H1 (cell line): ENCODE data around the gene PATJ. TPM values are rescaled to one million over a fixed set of nuclear protein-coding genes. Genes with fewer than 3 reads are reported as not detected.

Experiments used
- CTCF ChIA-PET: fragments of 300-600 bp; sonication (Branson Sonifier 250); formaldehyde crosslinking; loops from one replicate; lab custom pipeline; 2021; ENCODE audit not compliant: partially characterized antibody; lab: Charles Lee
- POLR2A ChIA-PET: fragments of 300-600 bp; sonication (Branson Sonifier 250); formaldehyde crosslinking; loops from one replicate; lab custom pipeline; 2021; ENCODE audit warnings: inconsistent platforms; ENCODE audit not compliant: partially characterized antibody; lab: Charles Lee
- DNase-seq, 2 experiments: peaks; one replicate each; pipeline versions ENCODE4 v3.0.0 to v3.0.0-alpha.2; 2010 to 2022; ENCODE audit warnings: low spot score in 2 of 2, low read depth in 1 of 2, mixed read lengths in 1 of 2
- FAIRE-seq: peaks from 2 replicates; lab custom pipeline; 2011; peaks lifted over from hg19 to GRCh38; lab: Jason Lieb, UNC
- H2AFZ ChIP-seq: 2 replicates; pipeline ENCODE4 v1.8.1; 2012; ENCODE audit warnings: low read length, inconsistent platforms
- H2AK5ac ChIP-seq: 2 replicates; pipeline ENCODE4 v1.6.1; 2013; ENCODE audit warnings: low read depth, low read length
- H2BK120ac ChIP-seq: replicated peaks from 2 replicates; pipeline ENCODE3; 2013; ENCODE audit warnings: low read depth, low read length, inconsistent platforms
- H2BK12ac ChIP-seq: 2 replicates; pipeline ENCODE4 v1.6.1; 2013; ENCODE audit warnings: low read depth, low read length
- H2BK15ac ChIP-seq: 2 replicates; pipeline ENCODE4 v1.6.1; 2013; ENCODE audit warnings: low read length
- H2BK20ac ChIP-seq: 2 replicates; pipeline ENCODE4 v1.6.1; 2013; ENCODE audit warnings: low read length
- H2BK5ac ChIP-seq: 2 replicates; pipeline ENCODE4 v1.6.1; 2013; ENCODE audit warnings: low read depth, low read length
- H3K14ac ChIP-seq: 2 replicates; pipeline ENCODE4 v1.6.1; 2013; ENCODE audit warnings: inconsistent platforms; ENCODE audit not compliant: insufficient read length
- H3K18ac ChIP-seq: 2 replicates; pipeline ENCODE4 v1.6.1; 2013; ENCODE audit warnings: low read length; ENCODE audit errors: extremely low read depth
- H3K23ac ChIP-seq: 2 replicates; pipeline ENCODE4 v1.6.1; 2013; ENCODE audit warnings: inconsistent platforms; ENCODE audit not compliant: insufficient read length
- H3K23me2 ChIP-seq: 2 replicates; pipeline ENCODE4 v1.6.1; 2013; ENCODE audit warnings: low read depth, low read length
- H3K27ac ChIP-seq: 2 replicates; pipeline ENCODE4 v1.6.1; 2011; ENCODE audit warnings: low read depth, low read length, inconsistent platforms
- H3K27me3 ChIP-seq, 4 experiments: replicated peaks in 1 of 4; 1 replicate in 1 of 4; 2 replicates in 3 of 4; pipeline versions ENCODE4 v1.6.1 to v1.8.1; 2011 to 2013; ENCODE audit warnings: low read length in 3 of 4, mild to moderate bottlenecking in 3 of 4, inconsistent platforms in 2 of 4, mixed read lengths in 2 of 4, moderate library complexity in 1 of 4; ENCODE audit not compliant: control insufficient read depth in 3 of 4, insufficient read depth in 3 of 4; ENCODE audit errors: extremely low read depth in 1 of 4
- H3K36me3 ChIP-seq, 4 experiments: 2 replicates each; pipeline versions ENCODE4 v1.6.1 to v1.8.1; 2011 to 2013; ENCODE audit warnings: mild to moderate bottlenecking in 4 of 4, low read length in 3 of 4, moderate library complexity in 2 of 4, control low read depth in 1 of 4, inconsistent platforms in 1 of 4; ENCODE audit not compliant: insufficient read depth in 4 of 4, control insufficient read depth in 2 of 4
- H3K4ac ChIP-seq: replicated peaks from 2 replicates; pipeline ENCODE3; 2013; ENCODE audit warnings: low read length, low read depth, mixed read lengths, inconsistent platforms; ENCODE audit not compliant: insufficient read length
- H3K4me1 ChIP-seq, 4 experiments: replicated peaks in 1 of 4; 1 replicate in 1 of 4; 2 replicates in 3 of 4; pipeline versions ENCODE4 v1.6.1 to v1.8.1; 2011 to 2013; ENCODE audit warnings: low read length in 3 of 4, inconsistent platforms in 2 of 4, mixed read lengths in 1 of 4; ENCODE audit not compliant: insufficient read depth in 4 of 4, control insufficient read depth in 3 of 4
- H3K4me2 ChIP-seq, 2 experiments: 2 replicates each; pipeline versions ENCODE4 v1.6.1 to v1.8.1; 2011 to 2013; ENCODE audit warnings: low read depth in 2 of 2, low read length in 2 of 2, control low read depth in 1 of 2, inconsistent platforms in 1 of 2, mild to moderate bottlenecking in 1 of 2; ENCODE audit not compliant: insufficient read depth in 1 of 2
- H3K4me3 ChIP-seq, 4 experiments: fragments of 200-600, 300-600 bp in 1 of 4; sonication (generic), shearing (Covaris generic), sonication (Bioruptor Twin) in 1 of 4; 2 replicates each; pipeline versions ENCODE4 v1.5.1 to v1.8.1; 2011 to 2016; ENCODE audit warnings: low read length in 4 of 4, low read depth in 3 of 4, control low read depth in 2 of 4, inconsistent platforms in 2 of 4, mild to moderate bottlenecking in 2 of 4, mixed read lengths in 1 of 4, moderate library complexity in 1 of 4; ENCODE audit not compliant: insufficient read depth in 2 of 4; ENCODE audit errors: extremely low read depth in 1 of 4
- H3K56ac ChIP-seq: replicated peaks from 2 replicates; pipeline ENCODE3; 2013; ENCODE audit warnings: low read depth, mild to moderate bottlenecking, mixed read lengths, low read length, inconsistent platforms; ENCODE audit not compliant: insufficient read length
- H3K79me1 ChIP-seq: 2 replicates; pipeline ENCODE4 v1.6.1; 2013; ENCODE audit warnings: low read depth, low read length, control low read depth
- H3K79me2 ChIP-seq, 2 experiments: 2 replicates each; pipeline versions ENCODE4 v1.6.1 to v1.8.1; 2012 to 2013; ENCODE audit warnings: low read length in 2 of 2, mild to moderate bottlenecking in 2 of 2, inconsistent platforms in 1 of 2; ENCODE audit not compliant: insufficient read depth in 2 of 2, control insufficient read depth in 1 of 2
- H3K9ac ChIP-seq, 4 experiments: replicated peaks in 1 of 4; 1 replicate in 1 of 4; 2 replicates in 3 of 4; pipeline versions ENCODE4 v1.6.1 to v1.8.1; 2011 to 2013; ENCODE audit warnings: low read depth in 3 of 4, low read length in 3 of 4, control low read depth in 2 of 4, mild to moderate bottlenecking in 2 of 4, moderate library complexity in 2 of 4, inconsistent platforms in 1 of 4; ENCODE audit errors: extremely low read depth in 1 of 4
- H3K9me3 ChIP-seq, 2 experiments: 2 replicates each; pipeline versions ENCODE4 v1.6.1 to v1.8.1; 2012 to 2013; ENCODE audit warnings: mild to moderate bottlenecking in 2 of 2, moderate library complexity in 2 of 2, control low read depth in 1 of 2, inconsistent platforms in 1 of 2, low read depth in 1 of 2, low read length in 1 of 2, mixed read lengths in 1 of 2; ENCODE audit not compliant: insufficient read depth in 2 of 2
- H4K20me1 ChIP-seq, 2 experiments: replicated peaks in 1 of 2; 2 replicates each; pipeline versions ENCODE3 to v1.8.1; 2011 to 2013; ENCODE audit warnings: inconsistent platforms in 2 of 2, low read length in 2 of 2, mild to moderate bottlenecking in 1 of 2; ENCODE audit not compliant: insufficient read depth in 2 of 2, control insufficient read depth in 1 of 2
- H4K5ac ChIP-seq: 2 replicates; pipeline ENCODE4 v1.6.1; 2013; ENCODE audit warnings: low read length, low read depth, mixed read lengths, inconsistent platforms; ENCODE audit not compliant: insufficient read length
- H4K8ac ChIP-seq: 2 replicates; pipeline ENCODE4 v1.8.0; 2013; ENCODE audit warnings: mild to moderate bottlenecking, moderate library complexity, low read length, inconsistent platforms; ENCODE audit not compliant: insufficient read depth; ENCODE audit errors: extremely low read depth
- H4K91ac ChIP-seq: replicated peaks from 2 replicates; pipeline ENCODE3; 2013; ENCODE audit warnings: low read length, mixed read lengths, inconsistent platforms; ENCODE audit not compliant: insufficient read length
- CTCF ChIP-seq, 3 experiments: IDR thresholded peaks; 1 replicate in 2 of 3; 2 replicates in 1 of 3; pipeline versions ENCODE4 v1.5.1 to v1.6.1; 2011; ENCODE audit warnings: low read length in 3 of 3, mild to moderate bottlenecking in 3 of 3, inconsistent platforms in 2 of 3, low read depth in 1 of 3, moderate library complexity in 1 of 3; ENCODE audit not compliant: insufficient read depth in 1 of 3; ENCODE audit errors: control extremely low read depth in 1 of 3
- JUND ChIP-seq: IDR thresholded peaks from 2 replicates; pipeline ENCODE4 v1.6.1; 2011; ENCODE audit warnings: mild to moderate bottlenecking, improper control_type of control experiment, low read length
- NRF1 ChIP-seq: IDR thresholded peaks from 2 replicates; pipeline ENCODE4 v1.6.1; 2011; ENCODE audit warnings: mild to moderate bottlenecking, low read depth, low read length, improper control_type of control experiment
- POLR2AphosphoS5 ChIP-seq: IDR thresholded peaks from 2 replicates; pipeline ENCODE4 v1.6.1; 2011; ENCODE audit warnings: low read depth, low read length
- RAD21 ChIP-seq, 2 experiments: IDR thresholded peaks in 1 of 2; conservative IDR thresholded peaks in 1 of 2; 2 replicates each; pipeline ENCODE4 v1.6.1; 2011; ENCODE audit warnings: low read depth in 2 of 2, low read length in 2 of 2, improper control_type of control experiment in 1 of 2, inconsistent platforms in 1 of 2, mild to moderate bottlenecking in 1 of 2, moderate library complexity in 1 of 2
- RNF2 ChIP-seq: fragments of 200-900, 300-1000 bp; sonication (generic); IDR thresholded peaks from 2 replicates; pipeline ENCODE4 v1.7.1; 2016; ENCODE audit warnings: borderline replicate concordance, low read depth, mild to moderate bottlenecking, antibody characterized with exemption, low read length; ENCODE audit not compliant: poor library complexity, severe bottlenecking; ENCODE audit errors: missing control alignments
- TAF7 ChIP-seq: optimal IDR thresholded peaks from 2 replicates; pipeline ENCODE3; 2011; ENCODE audit warnings: low read depth, mild to moderate bottlenecking, inconsistent platforms, low read length, moderate library complexity, borderline replicate concordance
- WGBS, 2 experiments: shearing (Covaris generic) in 1 of 2; methylation state at CpG; one replicate each; pipeline versions ENCODE4 v1.1.6 to v1.1.7; 2013 to 2015; ENCODE audit warnings: low lambda C conversion rate in 2 of 2, mixed read lengths in 2 of 2, inconsistent platforms in 1 of 2, low coverage in 1 of 2, missing lambda C conversion rate in 1 of 2; ENCODE audit not compliant: insufficient replicate concordance in 2 of 2, insufficient coverage in 1 of 2, insufficient read length in 1 of 2; ENCODE audit errors: extremely low coverage in 1 of 2, missing lambda C conversion rate in 1 of 2; 5-methylcytosine and 5-hydroxymethylcytosine counted together
- polyA plus RNA-seq, 7 experiments: library from polyadenylated mRNA; depleted of rRNA in 3 of 7; stranded (reverse) in 5 of 7; unstranded in 2 of 7; fragments of >200 nt in 5 of 7; fragments of 200-250 nt in 2 of 7; gene quantifications; 1 replicate in 5 of 7; 2 replicates in 1 of 7; 4 replicates in 1 of 7; pipeline versions ENCODE4 v1.2.1 to v1.2.3, GENCODE V29; 2011 to 2013; ENCODE audit warnings: missing spikeins in 2 of 7, mixed read lengths in 2 of 7
- total RNA-seq: library from RNA; stranded (reverse); fragmentation: NEBNext Ultra II Directional; extraction: Animal tissue kit (Norgen Biotek cat#: 25700); gene quantifications from 2 replicates; pipeline ENCODE4 v1.2.1, GENCODE V29; 2021
- TF ChIP-seq, protein P1 (sequence below): IDR thresholded peaks from 2 replicates; pipeline ENCODE4 v1.6.1; 2011; ENCODE audit warnings: low read depth, mild to moderate bottlenecking, low read length; ENCODE audit not compliant: insufficient read depth
- TF ChIP-seq, protein P2 (sequence below): IDR thresholded peaks from 2 replicates; pipeline ENCODE4 v1.6.1; 2012; ENCODE audit warnings: inconsistent platforms

PATJ gene
- total and polyA plus RNA-seq, 2 of the 8 experiments (the other 6 are each of a cell fraction or from before 2014, with no cell fraction given): 8.2 to 55.6 TPM

GRCh38 chr1:61952675-61953074 lies 210.4 kb downstream of the PATJ start:
- H3K4me3 ChIP-seq: peak overlapping the region in 2 of 4 experiments; percentile 30 to 36; a peak in 1 of 8 replicates
- H2BK20ac ChIP-seq: no peak overlapping the region
- no peak overlapping the region for H3K14ac ChIP-seq
- H3K27me3 ChIP-seq: no peaks in the 10 kb centered on the region
- H3K4ac ChIP-seq: no peak overlapping the region
- no peak overlapping the region for H4K91ac ChIP-seq
- H3K23ac ChIP-seq: no peak overlapping the region
- H4K8ac ChIP-seq: no peak overlapping the region
- H3K4me1 ChIP-seq: peaks cover 9 to 32% (median 23%) of the 10 kb centered on the region in 4 experiments; a peak in 5 of 7 replicates
- H3K56ac ChIP-seq: no peak overlapping the region
- H3K9ac ChIP-seq: no peak overlapping the region
- no peaks in the 10 kb centered on the region for H3K9me3 ChIP-seq
- no peak for FAIRE-seq
- no peak overlapping the region for H2AFZ ChIP-seq
- no peaks in the 10 kb centered on the region for H3K23me2 ChIP-seq
- no peak overlapping the region for H2BK15ac ChIP-seq
- no peak overlapping the region for H4K5ac ChIP-seq
- DNase-seq: no peak
- no peak overlapping the region for H2AK5ac ChIP-seq
- H3K36me3 ChIP-seq: no peaks in the 10 kb centered on the region; a peak in 1 of 8 replicates
- H4K20me1 ChIP-seq: no peaks in the 10 kb centered on the region
- no peaks in the 10 kb centered on the region for H3K79me2 ChIP-seq
- H2BK12ac ChIP-seq: no peak overlapping the region
- H3K27ac ChIP-seq: 0 out of 2 replicates have a peak overlapping the region, but pooled peaks have one; percentile 80
- H2BK5ac ChIP-seq: 0 out of 2 replicates have a peak overlapping the region, but pooled peaks have one; percentile 76
- H3K79me1 ChIP-seq: no peaks in the 10 kb centered on the region
- ChIA-PET CTCF (interaction anchor here (1.2 to 4.1 kb wide), 4 partner anchors 22 to 131 kb away, joined by 3 to 25 read pairs (median 8); no protein-coding TSS in a partner anchor), POLR2A (interaction anchor here (1.3 to 1.8 kb wide), 5 partner anchors 9 to 69 kb away, joined by 4 to 13 read pairs (median 5); no protein-coding TSS in a partner anchor)
- H2BK120ac ChIP-seq: no peak overlapping the region
- H3K4me2 ChIP-seq: peak overlapping the region; percentile 46 to 75; a peak in 3 of 4 replicates
- WGBS, 2 experiments: 21% methylated on average over 1 of the region's 1 CpG; no CpG with 5 or more reads in 1 of the 2 experiments
- no peak overlapping the region for H3K18ac ChIP-seq
- TF ChIP-seq, protein P1, sequence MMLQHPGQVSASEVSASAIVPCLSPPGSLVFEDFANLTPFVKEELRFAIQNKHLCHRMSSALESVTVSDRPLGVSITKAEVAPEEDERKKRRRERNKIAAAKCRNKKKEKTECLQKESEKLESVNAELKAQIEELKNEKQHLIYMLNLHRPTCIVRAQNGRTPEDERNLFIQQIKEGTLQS: no peak
- TF ChIP-seq RAD21 (IDR thresholded peaks at IDR 0.05 in 1 of 2, conservative IDR thresholded peaks at IDR 0.05 in 1 of 2; ENCODE audit: low read depth in 2 of 2, low read length in 2 of 2) (no peak), CTCF (IDR thresholded peaks at IDR 0.05; ENCODE audit: control extremely low read depth in 1 of 3, insufficient read depth in 1 of 3, low read depth in 1 of 3, low read length in 3 of 3) (no peak), NRF1 (no peak), TAF7 (no peak), JUND (no peak), RNF2 (no peak), POLR2AphosphoS5 (no peak)
- TF ChIP-seq, protein P2, sequence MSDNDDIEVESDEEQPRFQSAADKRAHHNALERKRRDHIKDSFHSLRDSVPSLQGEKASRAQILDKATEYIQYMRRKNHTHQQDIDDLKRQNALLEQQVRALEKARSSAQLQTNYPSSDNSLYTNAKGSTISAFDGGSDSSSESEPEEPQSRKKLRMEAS: no peak
